ENCODE data around the gene PROP1.

DNA sequence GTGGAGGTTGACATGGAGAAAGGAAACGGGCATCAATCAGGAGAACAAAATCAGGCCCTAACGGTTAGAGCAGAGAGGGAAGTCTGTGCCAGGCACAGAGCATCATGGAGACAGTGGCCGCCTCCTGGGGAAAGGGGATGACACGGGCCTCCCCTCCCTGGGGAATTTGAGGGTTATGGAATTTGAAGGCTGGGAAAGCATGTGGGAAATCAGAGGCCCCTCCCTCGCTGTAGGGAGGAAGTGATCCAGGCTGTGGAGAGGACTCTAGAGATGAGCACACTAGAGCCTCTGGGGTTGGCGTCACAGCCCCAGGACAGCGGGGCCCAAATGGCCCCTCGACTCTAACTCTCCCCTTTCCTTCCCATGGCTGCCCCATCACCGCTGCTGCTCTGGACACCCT, 36.7 kb downstream of the PROP1 start:
- TF ChIP-seq, protein P1, sequence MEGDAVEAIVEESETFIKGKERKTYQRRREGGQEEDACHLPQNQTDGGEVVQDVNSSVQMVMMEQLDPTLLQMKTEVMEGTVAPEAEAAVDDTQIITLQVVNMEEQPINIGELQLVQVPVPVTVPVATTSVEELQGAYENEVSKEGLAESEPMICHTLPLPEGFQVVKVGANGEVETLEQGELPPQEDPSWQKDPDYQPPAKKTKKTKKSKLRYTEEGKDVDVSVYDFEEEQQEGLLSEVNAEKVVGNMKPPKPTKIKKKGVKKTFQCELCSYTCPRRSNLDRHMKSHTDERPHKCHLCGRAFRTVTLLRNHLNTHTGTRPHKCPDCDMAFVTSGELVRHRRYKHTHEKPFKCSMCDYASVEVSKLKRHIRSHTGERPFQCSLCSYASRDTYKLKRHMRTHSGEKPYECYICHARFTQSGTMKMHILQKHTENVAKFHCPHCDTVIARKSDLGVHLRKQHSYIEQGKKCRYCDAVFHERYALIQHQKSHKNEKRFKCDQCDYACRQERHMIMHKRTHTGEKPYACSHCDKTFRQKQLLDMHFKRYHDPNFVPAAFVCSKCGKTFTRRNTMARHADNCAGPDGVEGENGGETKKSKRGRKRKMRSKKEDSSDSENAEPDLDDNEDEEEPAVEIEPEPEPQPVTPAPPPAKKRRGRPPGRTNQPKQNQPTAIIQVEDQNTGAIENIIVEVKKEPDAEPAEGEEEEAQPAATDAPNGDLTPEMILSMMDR (conservative IDR thresholded peaks at IDR 0.05; ENCODE audit: low read length): no peak
- no peak for TF ChIP-seq EZH2phosphoT487 (IDR thresholded peaks at IDR 0.05; ENCODE audit: borderline replicate concordance, low read depth, low read length)

All from OCI-LY7 (cell line).